ENCODE data around the gene SNX30. TPM values are rescaled to one million over a fixed set of nuclear protein-coding genes. Genes with fewer than 3 reads are reported as not detected.

Gene SNX30
- total RNA-seq, 1 donor from 2014 or later: 18.2 TPM

DNA sequence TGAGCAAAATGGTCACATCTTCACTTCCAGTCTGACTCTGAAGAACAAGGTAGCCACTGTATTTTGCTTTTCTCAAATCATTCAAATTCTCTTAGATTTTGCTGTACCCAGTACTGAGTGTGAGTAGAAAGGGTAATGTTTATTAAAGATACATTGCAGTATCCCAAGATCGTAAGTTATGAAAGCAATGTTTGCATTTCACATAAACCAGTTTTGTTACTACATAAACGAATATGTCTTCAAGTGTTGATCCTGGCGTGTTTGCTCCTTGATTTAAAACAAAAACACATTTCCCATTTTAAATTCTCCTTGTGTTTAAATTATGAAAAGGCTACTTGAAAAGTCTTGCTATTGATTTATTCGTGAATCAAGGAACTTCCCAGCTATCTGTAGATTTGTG is 22.0 kb downstream of the SNX30 start:
- Mint-ChIP-seq H3K9me3 (ENCODE audit: unreplicated experiment) (no peaks in the 10 kb centered on the region), H3K27ac (ENCODE audit: unreplicated experiment) (no peak overlapping the region), H3K4me1 (ENCODE audit: unreplicated experiment) (peaks cover 8% of the 10 kb centered on the region), H3K27me3 (ENCODE audit: unreplicated experiment) (no peaks in the 10 kb centered on the region), H3K36me3 (ENCODE audit: unreplicated experiment) (peaks cover 15% of the 10 kb centered on the region), H3K4me3 (ENCODE audit: unreplicated experiment) (no peak overlapping the region)
- no peak for TF ChIP-seq CTCF (IDR thresholded peaks at IDR 0.05)
- DNase-seq (ENCODE audit: extremely low spot score, unreplicated experiment): no peak

GRCh38 chr9:112774006-112774996 is 23.7 kb downstream of the SNX30 start:
- H3K4me1 Mint-ChIP-seq (ENCODE audit: unreplicated experiment): peaks cover 8% of the 10 kb centered on the region
- no peaks in the 10 kb centered on the region for H3K27me3 Mint-ChIP-seq (ENCODE audit: unreplicated experiment)
- H3K4me3 Mint-ChIP-seq (ENCODE audit: unreplicated experiment): no peak overlapping the region
- H3K36me3 Mint-ChIP-seq (ENCODE audit: unreplicated experiment): peaks cover 9% of the 10 kb centered on the region
- TF ChIP-seq CTCF (IDR thresholded peaks at IDR 0.05): no peak
- H3K27ac Mint-ChIP-seq (ENCODE audit: unreplicated experiment): no peak overlapping the region
- no peak for DNase-seq (ENCODE audit: extremely low spot score, unreplicated experiment)
- no peaks in the 10 kb centered on the region for H3K9me3 Mint-ChIP-seq (ENCODE audit: unreplicated experiment)

- H3K36me3 Mint-ChIP-seq (ENCODE audit: unreplicated experiment): no peaks in the 10 kb centered on the region
- peaks cover 8% of the 10 kb centered on the region for H3K4me1 Mint-ChIP-seq (ENCODE audit: unreplicated experiment)
- DNase-seq (ENCODE audit: extremely low spot score, unreplicated experiment): no peak
- no peak for TF ChIP-seq CTCF (IDR thresholded peaks at IDR 0.05)
- H3K9me3 Mint-ChIP-seq (ENCODE audit: unreplicated experiment): no peaks in the 10 kb centered on the region
- H3K27me3 Mint-ChIP-seq (ENCODE audit: unreplicated experiment): no peaks in the 10 kb centered on the region
- H3K27ac Mint-ChIP-seq (ENCODE audit: unreplicated experiment): no peak overlapping the region
- H3K4me3 Mint-ChIP-seq (ENCODE audit: unreplicated experiment): no peak overlapping the region
Observed at GRCh38 chr9:112777914-112778313, 27.4 kb downstream of the SNX30 start.

DNA sequence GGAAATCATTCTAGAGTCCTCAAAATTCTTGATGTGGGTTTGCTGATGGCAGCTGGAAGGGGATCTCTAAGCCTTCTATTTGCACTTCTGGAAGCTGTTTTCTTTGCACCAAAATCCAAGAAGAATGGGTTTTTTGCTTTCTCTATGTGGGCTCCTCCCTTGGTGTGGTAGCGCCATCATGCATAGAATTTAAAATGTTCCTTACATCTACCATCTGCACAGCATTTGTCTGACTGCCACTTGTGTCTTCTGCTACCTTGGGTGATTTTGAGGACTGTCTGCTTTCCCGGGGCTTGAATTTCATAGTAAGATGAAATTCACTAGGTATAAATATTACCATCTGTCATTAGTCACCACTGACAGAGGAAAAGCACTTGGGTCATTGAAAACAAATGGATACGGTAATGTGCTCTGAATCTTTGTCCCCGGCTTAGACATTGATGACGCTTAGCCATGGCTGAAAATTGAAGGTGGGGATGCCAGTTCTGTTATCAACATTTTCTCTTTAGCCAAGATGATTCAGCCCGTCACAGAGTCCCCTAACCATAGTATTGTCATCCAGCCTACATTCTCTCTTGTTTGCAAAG is 30.0 kb downstream of the SNX30 start:
- H3K4me1 Mint-ChIP-seq (ENCODE audit: unreplicated experiment): peaks cover 6% of the 10 kb centered on the region
- DNase-seq (ENCODE audit: extremely low spot score, unreplicated experiment): no peak
- H3K36me3 Mint-ChIP-seq (ENCODE audit: unreplicated experiment): no peaks in the 10 kb centered on the region
- no peaks in the 10 kb centered on the region for H3K9me3 Mint-ChIP-seq (ENCODE audit: unreplicated experiment)
- H3K4me3 Mint-ChIP-seq (ENCODE audit: unreplicated experiment): no peak overlapping the region
- no peaks in the 10 kb centered on the region for H3K27me3 Mint-ChIP-seq (ENCODE audit: unreplicated experiment)
- no peak overlapping the region for H3K27ac Mint-ChIP-seq (ENCODE audit: unreplicated experiment)
- no peak for TF ChIP-seq CTCF (IDR thresholded peaks at IDR 0.05)

DNA sequence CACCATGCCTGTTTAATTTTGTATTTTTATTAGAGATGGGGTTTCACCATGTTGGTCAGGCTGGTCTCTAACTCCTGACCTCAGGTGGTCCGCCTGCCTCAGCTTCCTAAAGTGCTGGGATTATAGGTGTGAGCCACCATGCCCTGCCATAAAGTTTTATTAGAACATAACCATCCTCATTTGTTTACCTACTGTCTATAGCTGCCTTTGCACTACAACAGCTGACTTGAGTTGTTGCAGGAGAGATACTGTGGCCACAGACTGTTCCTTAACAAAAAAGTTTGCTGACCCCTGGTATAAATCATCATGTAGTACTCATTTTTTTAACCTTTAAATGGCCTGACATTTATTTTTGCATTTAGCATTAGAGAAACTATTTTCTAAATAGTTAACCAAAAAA is 31.7 kb downstream of the SNX30 start:
- TF ChIP-seq CTCF (IDR thresholded peaks at IDR 0.05): no peak
- Mint-ChIP-seq H3K4me1 (ENCODE audit: unreplicated experiment) (peaks cover 6% of the 10 kb centered on the region), H3K27me3 (ENCODE audit: unreplicated experiment) (no peaks in the 10 kb centered on the region), H3K9me3 (ENCODE audit: unreplicated experiment) (no peaks in the 10 kb centered on the region), H3K4me3 (ENCODE audit: unreplicated experiment) (no peak overlapping the region), H3K27ac (ENCODE audit: unreplicated experiment) (no peak overlapping the region), H3K36me3 (ENCODE audit: unreplicated experiment) (peaks cover 2% of the 10 kb centered on the region)
- no peak for DNase-seq (ENCODE audit: extremely low spot score, unreplicated experiment)
